D341Med (cell line): Measurements from ENCODE around the gene WIZ.

ENCODE experiments used
- DNase-seq: peaks from one replicate; pipeline ENCODE4 v3.0.0; 2012; ENCODE audit warnings: low spot score

Gene WIZ

GRCh38 chr19:15378534-15379082 lies 71.1 kb downstream of the WIZ start:
- peak; percentile 63 for DNase-seq

GRCh38 chr19:15374796-15375440 lies 74.8 kb downstream of the WIZ start:
- no peak for DNase-seq

- no peak for DNase-seq
Observed at GRCh38 chr19:15374105-15374651, 75.6 kb downstream of the WIZ start.

DNA sequence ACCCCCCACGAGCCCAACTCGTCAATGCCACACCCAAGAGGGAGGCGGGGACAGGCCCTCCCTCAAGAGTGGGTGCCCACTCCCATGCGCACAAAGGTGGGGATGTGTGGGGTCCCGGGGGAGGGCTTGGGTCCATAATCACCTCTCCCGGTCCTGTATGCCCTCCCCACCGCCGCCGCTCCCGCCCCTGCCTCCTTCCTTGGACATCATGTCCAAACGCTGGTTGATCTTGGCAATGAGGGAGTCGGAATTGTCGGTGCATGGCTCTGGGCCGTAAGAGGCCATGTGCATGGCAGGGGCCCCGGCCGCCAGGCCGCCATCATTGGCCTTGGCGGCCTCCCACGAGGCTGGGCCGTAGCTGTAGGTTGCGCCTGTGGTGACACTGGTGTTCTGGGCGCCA lies 76.1 kb downstream of the WIZ start:
- no peak for DNase-seq

- DNase-seq = no peak
Observed at GRCh38 chr19:15372891-15373301, 76.9 kb downstream of the WIZ start.

DNA sequence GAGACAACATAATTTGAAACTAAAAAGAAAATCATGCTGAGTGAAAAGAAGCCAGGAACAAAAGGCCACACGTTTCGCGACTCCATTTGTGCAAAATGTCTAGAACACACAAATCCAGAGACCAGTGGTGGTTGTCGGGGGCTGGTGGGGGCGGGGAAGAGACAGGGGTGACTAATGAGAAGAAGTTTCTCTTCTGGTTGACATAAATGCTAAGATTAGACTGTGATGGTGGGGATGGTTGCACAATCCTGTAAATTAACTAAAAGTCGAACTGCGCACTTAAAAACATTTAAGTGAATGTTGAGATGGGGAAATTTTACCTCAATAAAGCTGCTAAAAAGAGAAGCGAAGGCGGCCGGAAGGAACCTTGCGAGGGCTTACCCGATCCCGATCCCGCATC lies 77.3 kb downstream of the WIZ start:
- no peak for DNase-seq

DNA sequence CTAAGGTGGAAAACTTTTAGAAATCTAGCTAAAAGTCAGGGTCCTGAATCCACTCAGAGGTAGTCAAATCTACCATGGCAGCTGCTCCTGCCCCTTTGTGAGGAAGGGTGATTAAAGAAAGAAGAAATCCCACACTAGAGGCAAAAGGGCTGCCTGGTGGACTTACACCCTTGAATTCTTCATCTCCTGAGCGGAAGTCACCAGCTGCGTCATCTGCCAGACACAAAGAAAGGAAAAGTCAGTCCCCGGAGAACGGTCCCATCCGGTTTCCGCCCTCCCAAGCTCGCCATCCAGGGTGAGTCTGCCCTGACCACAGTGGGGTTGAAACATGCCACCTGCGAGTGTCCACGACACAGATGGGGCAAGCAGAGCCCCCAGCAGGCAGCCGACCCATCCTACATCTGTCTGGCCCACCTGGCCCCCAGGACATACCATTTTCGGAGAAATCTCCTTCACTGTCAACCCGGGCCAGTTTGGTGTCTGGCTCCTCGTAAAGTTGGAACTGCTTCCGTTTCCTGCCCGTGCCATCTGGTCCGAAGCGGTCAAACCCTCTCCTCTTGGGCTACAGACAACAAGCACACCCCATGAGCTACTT lies 77.9 kb downstream of the WIZ start:
- no peak for DNase-seq

GRCh38 chr19:15371119-15371518 lies 78.6 kb downstream of the WIZ start:
- DNase-seq = no peak
